H9 (cell line): ENCODE measurements around the gene MREG. TPM values are rescaled to one million over a fixed set of nuclear protein-coding genes. Genes with fewer than 3 reads are reported as not detected.

Experiments
- DNase-seq: peaks from one replicate; pipeline ENCODE4 v3.0.0-alpha.2; 2017
- H2AFZ ChIP-seq: one replicate; pipeline ENCODE4 v1.6.1; 2013; ENCODE audit warnings: mild to moderate bottlenecking, low read length, control low read depth, moderate library complexity
- H2AK5ac ChIP-seq: 2 replicates; pipeline ENCODE4 v1.6.1; 2013; ENCODE audit warnings: low read length, control low read depth, mixed read lengths; ENCODE audit not compliant: insufficient read length
- H2BK120ac ChIP-seq: one replicate; pipeline ENCODE4 v1.6.1; 2013; ENCODE audit warnings: low read depth, mild to moderate bottlenecking, low read length, control low read depth, inconsistent platforms; ENCODE audit not compliant: poor library complexity, severe bottlenecking
- H2BK12ac ChIP-seq: 2 replicates; pipeline ENCODE4 v1.6.1; 2013; ENCODE audit warnings: low read length, control low read depth, mixed read lengths, low read depth; ENCODE audit not compliant: insufficient read length
- H2BK15ac ChIP-seq: 2 replicates; pipeline ENCODE4 v1.6.1; 2013; ENCODE audit warnings: low read depth, low read length, control low read depth
- H2BK20ac ChIP-seq: one replicate; pipeline ENCODE4 v1.6.1; 2013; ENCODE audit warnings: low read depth, mild to moderate bottlenecking, low read length, control low read depth, inconsistent platforms; ENCODE audit not compliant: poor library complexity, severe bottlenecking
- H2BK5ac ChIP-seq: 2 replicates; pipeline ENCODE4 v1.6.1; 2013; ENCODE audit warnings: low read length, control low read depth, mixed read lengths; ENCODE audit not compliant: insufficient read length
- H3K14ac ChIP-seq: 2 replicates; pipeline ENCODE4 v1.6.1; 2013; ENCODE audit warnings: low read length, control low read depth; ENCODE audit not compliant: insufficient read depth
- H3K18ac ChIP-seq: 2 replicates; pipeline ENCODE4 v1.6.1; 2013; ENCODE audit warnings: low read depth, mild to moderate bottlenecking, mixed read lengths, low read length, control low read depth; ENCODE audit not compliant: insufficient read length
- H3K23ac ChIP-seq: 2 replicates; pipeline ENCODE4 v1.6.1; 2013; ENCODE audit warnings: low read length, control low read depth, mixed read lengths, low read depth; ENCODE audit not compliant: insufficient read length
- H3K23me2 ChIP-seq: 2 replicates; pipeline ENCODE4 v1.6.1; 2013; ENCODE audit warnings: low read depth, mild to moderate bottlenecking, mixed read lengths, low read length, control low read depth; ENCODE audit not compliant: insufficient read length, poor library complexity, severe bottlenecking
- H3K27ac ChIP-seq: 2 replicates; pipeline ENCODE4 v1.5.1; 2013; ENCODE audit warnings: low read length, control low read depth, mixed read lengths, low read depth; ENCODE audit not compliant: insufficient read length
- H3K27me3 ChIP-seq: 2 replicates; pipeline ENCODE4 v1.6.1; 2013; ENCODE audit warnings: low read length, control low read depth, inconsistent platforms; ENCODE audit not compliant: insufficient read depth
- H3K4ac ChIP-seq: 2 replicates; pipeline ENCODE4 v1.6.1; 2013; ENCODE audit warnings: low read depth, mild to moderate bottlenecking, control low read depth, inconsistent platforms, low read length, moderate library complexity
- H3K4me1 ChIP-seq: 2 replicates; pipeline ENCODE4 v1.6.1; 2013; ENCODE audit warnings: low read length, control low read depth, inconsistent platforms; ENCODE audit not compliant: insufficient read depth
- H3K4me2 ChIP-seq: 2 replicates; pipeline ENCODE4 v1.6.1; 2013; ENCODE audit warnings: low read length, control low read depth, mixed read lengths; ENCODE audit not compliant: insufficient read length, insufficient read depth
- H3K56ac ChIP-seq: 2 replicates; pipeline ENCODE4 v1.6.1; 2013; ENCODE audit warnings: low read depth, mild to moderate bottlenecking, mixed read lengths, low read length, control low read depth; ENCODE audit not compliant: insufficient read length
- H3K79me1 ChIP-seq: 2 replicates; pipeline ENCODE4 v1.6.1; 2013; ENCODE audit warnings: low read depth, mild to moderate bottlenecking, moderate library complexity, low read length, control low read depth, inconsistent platforms; ENCODE audit not compliant: insufficient read depth, poor library complexity, severe bottlenecking
- H3K79me2 ChIP-seq: 2 replicates; pipeline ENCODE4 v1.6.1; 2013; ENCODE audit warnings: low read length, control low read depth, inconsistent platforms; ENCODE audit not compliant: insufficient read depth
- H3K9ac ChIP-seq: 2 replicates; pipeline ENCODE4 v1.6.1; 2013; ENCODE audit warnings: low read length, control low read depth, mixed read lengths; ENCODE audit not compliant: insufficient read length; ENCODE audit errors: extremely low read depth
- H3K9me3 ChIP-seq: one replicate; pipeline ENCODE4 v1.6.1; 2013; ENCODE audit warnings: low read depth, low read length, inconsistent platforms; ENCODE audit not compliant: control insufficient read depth
- H3T11ph ChIP-seq: one replicate; pipeline ENCODE4 v1.6.1; 2013; ENCODE audit warnings: mild to moderate bottlenecking, low read length, control low read depth, inconsistent platforms
- H4K20me1 ChIP-seq: one replicate; pipeline ENCODE4 v1.6.1; 2013; ENCODE audit not compliant: control insufficient read depth, insufficient read length, insufficient read depth
- H4K5ac ChIP-seq: 2 replicates; pipeline ENCODE4 v1.6.1; 2013; ENCODE audit warnings: low read depth, mild to moderate bottlenecking, mixed read lengths, low read length, control low read depth; ENCODE audit not compliant: insufficient read length
- H4K8ac ChIP-seq: replicated peaks from 2 replicates; pipeline ENCODE4 v1.6.1; 2013; ENCODE audit warnings: low read length, control low read depth, mixed read lengths, low read depth; ENCODE audit not compliant: insufficient read length
- H4K91ac ChIP-seq: 2 replicates; pipeline ENCODE4 v1.6.1; 2013; ENCODE audit warnings: low read depth, mild to moderate bottlenecking, moderate library complexity, mixed read lengths, low read length, control low read depth; ENCODE audit not compliant: insufficient read length
- H3K27ac Mint-ChIP-seq, 3 experiments: 2 replicates in 2 of 3; 3 replicates in 1 of 3; pipeline ENCODE4 v1.8.0; 2020 to 2021; ENCODE audit warnings: mixed read lengths in 3 of 3, mild to moderate bottlenecking in 1 of 3, moderate library complexity in 1 of 3
- H3K27me3 Mint-ChIP-seq: 2 replicates; pipeline ENCODE4 v1.8.0; 2021; ENCODE audit warnings: low read depth, mild to moderate bottlenecking, moderate library complexity, mixed read lengths
- H3K36me3 Mint-ChIP-seq, 3 experiments: 2 replicates in 2 of 3; 3 replicates in 1 of 3; pipeline ENCODE4 v1.8.0; 2020 to 2021; ENCODE audit warnings: low read depth in 3 of 3, mixed read lengths in 3 of 3; ENCODE audit not compliant: insufficient read depth in 1 of 3
- H3K4me1 Mint-ChIP-seq, 2 experiments: 2 replicates each; pipeline ENCODE4 v1.8.0; 2020; ENCODE audit warnings: mixed read lengths in 2 of 2
- H3K4me3 Mint-ChIP-seq, 2 experiments: 2 replicates in 1 of 2; 3 replicates in 1 of 2; pipeline ENCODE4 v1.8.0; 2020 to 2021; ENCODE audit warnings: mild to moderate bottlenecking in 2 of 2, mixed read lengths in 2 of 2, moderate library complexity in 1 of 2
- H3K9me3 Mint-ChIP-seq, 2 experiments: 2 replicates in 1 of 2; 3 replicates in 1 of 2; pipeline ENCODE4 v1.8.0; 2020; ENCODE audit warnings: mild to moderate bottlenecking in 2 of 2, mixed read lengths in 2 of 2, moderate library complexity in 1 of 2
- CTCF ChIP-seq: fragments of 200-600 bp; sonication (generic); conservative IDR thresholded peaks from 3 replicates; pipeline ENCODE4 v1.8.0; 2021; ENCODE audit warnings: antibody characterized with exemption, mild to moderate bottlenecking
- WGBS: extraction: QIAGEN DNeasy Blood & Tissue Kit; methylation state at CpG from one replicate; pipeline ENCODE4 v1.1.7; 2013; ENCODE audit warnings: missing lambda C conversion rate, low lambda C conversion rate, mixed read lengths; ENCODE audit not compliant: insufficient read length; ENCODE audit errors: extremely low coverage; 5-methylcytosine and 5-hydroxymethylcytosine counted together
- total RNA-seq: library from RNA; stranded (reverse); gene quantifications from 2 replicates; pipeline ENCODE4 v1.2.1, GENCODE V29; 2021

The MREG gene
- total RNA-seq, 1 experiment from 2014 or later, result 21.8 TPM

GRCh38 chr2:215921895-215922294, 91.5 kb downstream of the MREG start:
- Histone ChIP-seq H2BK12ac (no peak overlapping the region), H2AFZ (no peak overlapping the region), H3K23me2 (peaks cover 2% of the 10 kb centered on the region), H3K4ac (no peak overlapping the region), H4K20me1 (no peaks in the 10 kb centered on the region), H3K79me2 (no peaks in the 10 kb centered on the region), H2BK15ac (no peak overlapping the region), H2AK5ac (no peak overlapping the region), H3K4me2 (no peak overlapping the region), H3K9ac (no peak overlapping the region), H4K91ac (no peak overlapping the region), H3T11ph (no peak overlapping the region), H4K8ac (no peak overlapping the region), H3K9me3 (no peaks in the 10 kb centered on the region), H3K23ac (no peak overlapping the region), H3K56ac (no peak overlapping the region), H4K5ac (no peak overlapping the region), H3K27ac (peak overlapping the region; percentile 39), H2BK20ac (no peak overlapping the region), H2BK5ac (peak overlapping the region; percentile 90), H3K79me1 (no peaks in the 10 kb centered on the region), H2BK120ac (no peak overlapping the region), H3K18ac (no peak overlapping the region), H3K14ac (no peak overlapping the region), H3K27me3 (no peaks in the 10 kb centered on the region), H3K4me1 (peaks cover 4% of the 10 kb centered on the region; the same call in 1 of the 2 replicates)
- no peak overlapping the region for H3K4me3 Mint-ChIP-seq
- peaks cover 0 to 2% of the 10 kb centered on the region in 2 experiments; a peak in 1 of 5 replicates for H3K9me3 Mint-ChIP-seq
- no peak for TF ChIP-seq CTCF
- H3K4me1 Mint-ChIP-seq, result peaks cover 38 to 58% of the 10 kb centered on the region in 2 experiments
- H3K27me3 Mint-ChIP-seq, result peaks cover 2% of the 10 kb centered on the region; the same call in 1 of the 2 replicates
- H3K36me3 Mint-ChIP-seq, result peaks cover 0 to 13% (median 6%) of the 10 kb centered on the region in 3 experiments; a peak in 4 of 7 replicates
- peak overlapping the region in 1 of 3 experiments; percentile 8; a peak in 1 of 7 replicates for H3K27ac Mint-ChIP-seq
- no CpG with 5 or more reads among the region's 3 CpGs for WGBS
- DNase-seq, result no peak
